GM19240 (cell line): ENCODE measurements around the gene PLEKHN1.
"Not testable (repeated sequence)": the region's sequence is repeated elsewhere in the genome, so short reads cannot be mapped to it uniquely, and the experiment has no call there.

Source experiments
- DNase-seq: peaks from one replicate; pipeline ENCODE4 v3.0.0; 2011; ENCODE audit warnings: low spot score; ENCODE audit not compliant: insufficient read length

The PLEKHN1 gene

GRCh38 chr1:973459-974292 is 7.4 kb downstream of the PLEKHN1 start:
- no peak for DNase-seq

DNA sequence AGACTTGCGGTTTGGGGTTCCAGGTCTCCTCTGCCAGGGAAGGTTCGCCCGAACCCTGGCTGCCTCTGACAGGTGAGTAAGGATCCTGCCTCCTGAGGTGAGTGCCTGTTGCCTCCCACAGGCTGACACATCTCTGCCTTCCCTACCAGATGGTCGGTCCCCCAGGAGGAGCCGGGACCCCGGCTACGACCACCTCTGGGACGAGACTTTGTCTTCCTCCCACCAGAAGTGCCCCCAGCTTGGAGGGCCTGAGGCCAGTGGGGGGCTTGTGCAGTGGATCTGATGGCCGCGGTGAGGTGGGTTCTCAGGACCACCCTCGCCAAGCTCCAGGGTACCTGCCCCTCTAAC is 8.0 kb downstream of the PLEKHN1 start:
- DNase-seq, result no peak

GRCh38 chr1:974687-975328 is 8.5 kb downstream of the PLEKHN1 start:
- DNase-seq, result no peak

- no peak for DNase-seq
These were observed 9.1 kb downstream of the PLEKHN1 start for GRCh38 chr1:975365-975764.

DNA sequence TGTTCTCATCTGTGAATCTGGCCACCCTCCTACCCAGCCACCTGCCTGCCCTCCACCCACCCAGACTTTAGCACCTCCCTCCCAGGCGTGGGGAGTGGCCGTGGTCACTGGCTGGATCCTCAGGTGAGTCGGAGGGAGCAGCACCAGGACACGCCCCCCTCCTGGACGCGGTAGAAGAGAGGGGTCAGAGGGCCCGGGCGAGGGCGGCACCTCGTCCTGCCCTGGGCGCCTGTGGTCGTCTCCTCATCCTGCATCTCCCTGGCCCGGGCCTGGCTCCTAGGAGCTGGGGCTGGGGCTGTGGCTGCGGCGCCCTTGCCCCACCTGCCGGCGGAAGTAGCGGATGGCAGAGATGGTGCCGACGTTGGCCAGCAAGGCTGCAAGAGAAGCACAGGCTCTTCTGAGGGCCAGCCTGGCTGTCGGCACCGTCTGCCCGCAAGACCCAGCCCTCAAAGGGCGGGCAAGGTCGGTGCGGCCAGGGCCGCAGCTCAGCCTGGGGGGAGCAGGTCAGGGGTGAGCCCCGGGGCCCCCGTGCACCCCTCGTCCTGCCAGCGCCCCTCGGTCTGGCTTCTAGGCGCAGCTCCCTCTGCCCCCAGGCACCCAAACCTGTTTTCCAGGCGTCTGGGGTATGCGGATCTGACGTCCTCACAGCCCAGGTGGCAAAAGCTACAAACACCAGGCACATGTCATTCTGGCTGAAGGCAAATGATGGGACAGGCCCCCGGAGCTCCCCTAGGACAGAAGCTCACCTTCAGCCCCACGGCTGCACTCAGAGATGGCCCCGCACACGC is 9.8 kb downstream of the PLEKHN1 start:
- peak; percentile 95 for DNase-seq

DNA sequence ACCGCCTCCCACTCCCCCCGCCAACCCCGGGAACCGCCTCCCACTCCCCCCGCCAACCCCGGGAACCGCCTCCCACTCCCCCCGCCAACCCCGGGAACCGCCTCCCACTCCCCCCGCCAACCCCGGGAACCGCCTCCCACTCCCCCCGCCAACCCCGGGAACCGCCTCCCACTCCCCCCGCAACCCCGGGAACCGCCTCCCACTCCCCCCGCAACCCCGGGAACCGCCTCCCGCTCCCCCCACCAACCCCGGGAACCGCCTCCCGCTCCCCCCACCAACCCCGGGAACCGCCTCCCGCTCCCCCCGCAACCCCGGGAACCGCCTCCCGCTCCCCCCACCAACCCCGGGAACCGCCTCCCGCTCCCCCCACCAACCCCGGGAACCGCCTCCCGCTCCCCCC is 10.5 kb downstream of the PLEKHN1 start:
- not testable (repeated sequence) for DNase-seq

DNA sequence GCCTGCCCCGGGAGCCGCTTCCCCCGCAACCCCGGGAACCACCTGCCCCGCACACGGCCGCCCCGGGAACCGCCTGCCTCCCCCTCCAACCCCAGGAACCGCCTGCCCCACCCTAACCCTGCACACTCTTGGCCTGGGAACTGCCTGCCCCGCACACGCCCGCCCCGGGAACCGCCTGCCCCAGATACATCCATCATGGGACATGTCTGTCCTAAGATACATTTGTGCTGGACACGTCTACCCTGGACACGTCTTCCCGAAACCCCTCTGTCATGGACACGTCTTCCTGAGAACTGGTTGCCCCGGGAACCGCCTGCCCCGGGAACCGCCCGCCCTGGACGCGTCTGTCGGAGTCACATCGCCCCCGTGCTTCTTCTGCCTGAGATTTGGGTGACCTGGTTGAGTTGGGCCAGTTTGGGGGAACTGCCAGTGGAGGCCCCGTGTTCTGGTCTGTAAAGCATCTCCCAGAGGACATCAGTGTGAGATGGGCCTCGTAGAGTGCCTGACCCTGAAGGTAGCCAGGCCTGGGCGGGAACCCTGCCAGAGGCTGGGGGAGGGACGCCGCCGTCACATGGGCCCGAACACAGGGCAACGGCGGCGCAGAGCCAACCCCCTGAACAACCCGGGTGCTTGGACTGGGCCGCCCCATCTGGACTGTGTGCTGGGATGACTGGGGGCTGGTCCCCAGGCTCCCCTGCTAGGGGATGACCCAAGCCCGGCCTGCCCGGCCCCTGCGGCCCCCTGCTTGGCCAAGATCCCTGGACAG is 12.0 kb downstream of the PLEKHN1 start:
- no peak for DNase-seq

- DNase-seq, result no peak
These were observed 12.8 kb downstream of the PLEKHN1 start for GRCh38 chr1:978835-979743.

DNA sequence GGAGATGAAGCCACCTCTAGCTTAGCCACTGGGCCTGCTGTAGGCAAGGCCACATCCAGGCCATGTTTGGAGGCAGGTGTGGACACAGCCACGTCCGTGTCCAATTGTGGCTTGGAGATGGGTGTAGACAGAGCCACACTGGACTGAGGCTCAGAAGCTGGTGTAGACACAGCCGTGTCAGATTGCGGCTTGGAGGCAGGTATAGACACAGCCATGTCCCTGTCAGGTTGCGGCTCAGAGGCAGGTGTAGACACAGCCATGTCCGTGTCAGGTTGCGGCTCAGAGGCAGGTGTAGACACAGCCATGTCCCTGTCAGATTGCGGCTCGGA is 13.4 kb downstream of the PLEKHN1 start:
- DNase-seq, result no peak

GRCh38 chr1:980137-980571 is 13.9 kb downstream of the PLEKHN1 start:
- DNase-seq, result no peak

- no peak for DNase-seq
These were observed 14.5 kb downstream of the PLEKHN1 start for GRCh38 chr1:980602-981395.

- no peak for DNase-seq
These were observed 15.2 kb downstream of the PLEKHN1 start for GRCh38 chr1:981491-981954.

DNA sequence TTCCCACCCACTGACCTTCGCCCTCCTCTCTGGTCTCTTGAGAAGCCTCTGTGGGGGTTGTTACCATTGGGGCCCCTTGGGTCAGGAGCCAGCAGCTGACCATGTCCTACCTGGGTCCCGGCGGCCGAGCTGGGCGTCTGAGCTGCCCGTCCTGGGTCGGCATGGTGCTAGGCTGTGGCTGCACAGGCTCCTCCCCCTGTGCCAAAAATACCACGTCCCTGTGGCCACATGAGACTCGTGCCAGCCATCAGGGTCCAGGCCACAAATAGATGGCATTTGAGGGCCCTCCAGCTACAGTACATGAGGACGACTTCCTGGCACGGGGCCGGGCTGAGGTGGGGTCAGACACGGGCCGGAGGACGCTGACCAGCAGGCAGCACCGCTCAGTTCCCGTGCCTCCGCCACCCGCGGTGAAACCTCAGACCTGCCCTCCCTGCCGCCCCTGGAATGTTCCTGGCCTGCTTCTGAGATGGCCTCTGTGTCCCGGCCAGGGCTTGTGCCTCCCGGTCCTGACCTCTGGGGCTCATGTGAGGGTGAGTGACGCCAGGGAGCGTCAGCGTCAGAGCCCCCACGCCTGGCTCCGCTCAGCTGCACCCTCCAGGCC is 15.8 kb downstream of the PLEKHN1 start, which contains the start of gene PERM1:
TSS of gene PERM1 (minus strand) at position 139 of the 604 bp plus-strand sequence. CDS start 1,064 bp downstream, outside the sequence.
- DNase-seq, result no peak

GRCh38 chr1:982765-983436 is 16.6 kb downstream of the PLEKHN1 start:
- no peak for DNase-seq

- DNase-seq, result peak; percentile 81
These were observed 17.7 kb downstream of the PLEKHN1 start for GRCh38 chr1:983798-984475.

DNA sequence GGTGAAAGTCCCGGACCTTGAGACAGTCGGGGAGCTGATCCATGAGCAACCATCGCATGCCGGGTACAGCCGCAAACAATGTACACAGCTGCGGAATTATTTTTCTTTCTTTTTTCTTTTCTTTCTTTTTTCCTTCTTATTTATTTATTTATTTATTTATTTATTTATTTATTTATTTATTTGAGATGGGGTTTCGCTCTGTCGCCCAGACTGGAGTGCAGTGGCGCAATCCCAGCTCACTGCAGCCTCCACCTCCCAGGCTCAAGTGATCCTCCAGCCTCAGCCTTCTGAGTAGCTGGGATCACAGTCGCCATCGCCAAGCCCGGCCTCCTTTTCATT is 18.2 kb downstream of the PLEKHN1 start:
- no peak for DNase-seq

GRCh38 chr1:985126-985525 is 18.8 kb downstream of the PLEKHN1 start:
- DNase-seq, result no peak

DNA sequence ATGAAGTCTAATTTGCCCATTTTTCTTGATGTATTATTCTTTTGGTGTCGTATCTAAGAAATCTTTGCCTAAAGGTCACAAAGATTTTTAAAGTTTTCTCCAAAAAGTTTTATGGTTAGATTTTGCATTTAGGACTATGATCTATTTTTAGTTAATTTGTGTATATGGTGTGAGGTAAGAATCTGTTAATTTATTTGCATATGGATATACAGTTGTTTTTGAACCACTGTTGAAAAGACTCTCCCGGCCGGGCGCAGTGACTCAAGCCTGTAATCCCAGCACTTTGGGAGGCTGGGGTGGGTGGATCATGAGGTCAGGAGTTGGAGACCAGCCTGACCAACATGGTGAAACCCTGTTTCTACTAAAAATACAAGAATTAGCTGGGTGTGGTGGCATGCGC is 21.8 kb downstream of the PLEKHN1 start:
- not testable (repeated sequence) for DNase-seq
